HPDE6-E6E7 (cell line): ENCODE results near the gene BCL2.
A peak's percentile ranks its signal among the peaks of the same experiment; 100 is the strongest.

Experiments used
- DNase-seq: peaks from one replicate; pipeline ENCODE4 v3.0.0; 2011; ENCODE audit warnings: missing footprints; ENCODE audit errors: extremely low spot score

The BCL2 gene

DNA sequence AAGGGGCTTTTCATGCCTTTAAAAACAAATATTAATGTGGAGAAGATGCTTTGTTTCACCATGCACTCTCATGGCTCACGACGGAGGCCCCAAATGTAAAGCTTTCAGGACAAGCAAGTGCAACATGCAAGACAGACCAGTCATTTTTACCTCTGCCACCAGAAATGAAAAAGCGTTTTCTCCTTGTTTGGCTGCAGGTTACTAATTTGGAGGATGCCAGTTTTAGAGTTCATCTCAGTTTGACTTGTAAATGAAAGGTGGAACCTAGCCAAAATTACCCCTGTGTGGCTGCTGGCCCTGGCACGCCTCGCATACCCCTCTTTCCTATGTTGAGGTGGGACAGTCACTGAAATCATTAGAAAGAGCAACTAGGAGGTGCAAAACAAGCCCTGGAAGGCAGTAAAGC, 138.6 kb downstream of the BCL2 start:
- no peak for DNase-seq

DNA sequence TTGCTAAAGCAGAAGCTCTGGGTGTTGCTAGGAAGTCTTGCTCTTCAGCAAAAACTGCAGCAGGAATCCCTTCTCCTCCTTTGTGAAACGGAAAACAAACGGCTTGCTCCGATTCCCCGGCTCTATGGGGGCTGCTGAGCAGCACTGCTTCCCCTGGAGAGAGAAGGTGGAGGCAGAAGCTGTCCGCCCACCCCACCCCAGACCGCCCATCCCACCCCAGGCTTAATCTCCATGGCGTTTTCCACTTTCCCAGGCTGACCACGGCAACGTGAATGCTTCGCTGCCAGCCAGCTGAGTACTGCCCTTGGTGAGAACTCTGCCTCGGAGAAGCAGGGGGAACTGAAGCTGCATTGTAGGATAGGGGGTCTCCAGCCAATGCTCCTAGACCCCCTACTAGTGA, 139.2 kb downstream of the BCL2 start:
- no peak for DNase-seq

DNA sequence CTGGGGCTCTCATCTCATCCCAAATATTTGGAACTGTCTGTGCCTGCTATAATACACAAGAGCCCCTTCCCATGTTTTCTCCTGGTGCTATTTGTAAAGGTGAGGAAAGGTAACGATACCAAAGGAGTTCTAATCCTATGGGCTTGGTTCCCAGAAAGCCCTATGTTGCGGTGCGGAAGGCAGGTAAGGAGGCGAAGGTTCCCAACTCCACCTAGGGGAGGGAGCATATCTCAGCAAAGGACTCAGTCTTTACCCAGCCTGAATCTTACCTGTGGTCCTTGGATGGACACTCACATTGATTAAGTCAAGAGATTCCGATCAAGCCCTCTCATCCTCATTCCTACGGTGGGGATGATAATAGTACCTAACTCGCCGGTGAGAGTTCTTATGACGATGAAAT, 140.1 kb downstream of the BCL2 start:
- no peak for DNase-seq

DNA sequence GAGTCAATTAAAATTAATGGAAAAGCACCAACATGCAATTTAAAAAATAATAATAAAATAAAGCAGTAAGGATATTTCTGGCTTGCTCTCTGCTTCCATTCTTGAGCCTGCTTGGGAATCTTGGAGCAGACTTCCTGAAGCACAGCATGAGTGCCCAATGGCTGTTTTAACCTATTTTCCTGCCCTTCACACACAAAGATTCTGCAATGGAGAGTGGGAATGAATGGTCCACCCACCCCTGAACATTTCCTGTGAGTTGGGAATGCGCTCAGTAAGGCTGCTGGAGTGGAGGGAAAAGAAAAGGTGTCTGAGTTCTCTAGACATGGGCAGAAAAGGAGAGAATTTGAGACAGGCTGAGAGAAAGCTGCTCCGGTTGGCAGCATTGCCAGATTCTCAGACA, 140.6 kb downstream of the BCL2 start:
- no peak for DNase-seq

DNA sequence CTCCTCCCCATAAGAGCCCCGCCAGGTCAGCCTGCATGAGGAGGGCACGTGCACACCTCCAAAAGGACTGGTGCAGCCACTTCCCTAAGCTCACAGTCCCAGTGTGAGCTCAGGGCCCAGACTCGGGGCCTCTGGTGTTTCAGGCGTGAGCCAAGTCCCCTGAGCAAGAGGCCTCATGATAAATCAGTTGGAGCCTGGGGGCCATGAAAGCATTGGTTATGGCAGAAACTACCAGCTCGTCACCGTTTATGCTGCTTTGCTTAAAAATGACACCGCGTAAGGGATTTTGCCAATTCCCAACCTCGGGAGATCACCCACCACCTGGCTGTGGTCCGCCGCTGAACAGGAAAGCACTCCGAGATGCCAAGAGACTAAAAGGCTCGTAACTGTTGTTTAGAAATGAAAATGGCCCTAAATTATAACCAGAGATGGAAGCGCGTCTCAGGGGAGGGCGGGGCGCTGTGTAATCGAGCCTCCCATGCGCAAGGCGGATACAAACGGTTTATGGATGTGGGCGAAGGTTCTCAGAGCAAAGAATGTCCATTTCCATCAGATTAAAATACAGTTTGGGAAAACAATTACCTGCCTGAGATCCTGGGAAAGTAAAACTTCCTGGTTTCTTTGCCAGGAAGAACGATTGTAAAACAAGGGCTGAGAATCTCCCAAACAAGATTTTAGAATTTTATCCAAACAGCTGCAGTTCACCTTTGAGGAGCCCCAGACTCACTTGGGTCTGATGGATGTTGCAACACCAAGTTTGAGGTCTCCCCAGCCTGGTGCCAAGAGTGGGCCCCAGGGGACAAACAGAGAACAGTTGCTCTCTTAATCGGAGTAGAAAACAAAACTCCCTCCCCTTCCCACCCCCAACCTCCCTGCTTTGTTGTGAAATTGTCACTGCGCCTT, 141.4 kb downstream of the BCL2 start:
- DNase-seq = no peak

DNA sequence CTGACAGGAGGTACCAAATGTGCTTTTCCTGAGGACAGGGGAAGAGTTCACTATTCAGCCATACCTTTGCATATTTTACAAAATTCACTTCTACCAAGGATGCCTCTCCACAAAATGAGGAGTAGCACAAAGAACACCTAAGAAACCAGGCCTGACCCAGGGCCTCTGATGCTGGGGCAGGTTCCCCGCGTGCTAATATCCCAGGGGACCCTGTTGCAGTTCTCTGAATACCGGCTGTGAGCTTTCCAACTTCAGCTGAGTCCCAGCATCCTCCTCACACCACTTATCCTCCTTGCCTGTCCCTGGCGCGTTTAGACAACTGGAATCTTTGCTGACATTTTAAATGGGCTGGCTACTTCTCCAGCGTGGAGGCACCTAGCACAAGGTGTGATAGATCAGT, 142.3 kb downstream of the BCL2 start:
- no peak for DNase-seq

DNA sequence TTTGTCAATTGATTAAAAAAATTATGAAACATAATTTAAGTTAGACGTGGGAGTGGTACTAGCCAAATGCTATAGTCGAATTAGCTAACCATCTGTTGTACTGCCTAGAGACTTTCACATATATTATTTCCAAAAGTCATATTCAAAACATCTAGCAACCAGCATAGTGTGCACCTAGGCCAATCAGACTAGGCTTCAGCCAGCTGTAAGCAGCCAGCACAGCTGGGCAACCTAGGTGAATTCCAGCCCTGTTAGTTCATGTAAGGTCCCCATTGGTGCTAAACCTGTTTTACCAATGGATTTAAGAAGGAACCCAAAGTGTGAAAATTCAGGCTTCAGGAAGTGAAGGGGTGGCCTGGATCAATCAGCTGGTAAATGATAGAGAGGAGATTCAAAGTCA, 144.3 kb downstream of the BCL2 start:
- DNase-seq = no peak

DNA sequence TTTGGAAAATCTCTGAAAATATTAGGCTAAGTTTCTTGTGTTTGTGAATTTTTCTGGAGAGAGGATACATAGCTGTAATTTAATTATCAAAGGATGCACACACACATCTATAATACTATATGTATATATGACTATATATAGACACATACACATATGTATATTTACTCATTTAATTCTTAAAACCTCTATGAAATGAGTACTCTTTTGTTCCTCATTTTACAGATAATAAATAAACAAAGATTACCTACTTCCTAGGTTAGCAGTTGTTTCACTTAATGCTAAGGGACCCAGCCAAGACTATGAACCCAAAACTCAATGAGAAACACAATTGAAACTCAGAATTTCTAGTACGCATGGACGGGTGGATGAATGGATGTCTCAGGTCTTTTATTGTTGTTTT, 145.6 kb downstream of the BCL2 start:
- DNase-seq = no peak

DNA sequence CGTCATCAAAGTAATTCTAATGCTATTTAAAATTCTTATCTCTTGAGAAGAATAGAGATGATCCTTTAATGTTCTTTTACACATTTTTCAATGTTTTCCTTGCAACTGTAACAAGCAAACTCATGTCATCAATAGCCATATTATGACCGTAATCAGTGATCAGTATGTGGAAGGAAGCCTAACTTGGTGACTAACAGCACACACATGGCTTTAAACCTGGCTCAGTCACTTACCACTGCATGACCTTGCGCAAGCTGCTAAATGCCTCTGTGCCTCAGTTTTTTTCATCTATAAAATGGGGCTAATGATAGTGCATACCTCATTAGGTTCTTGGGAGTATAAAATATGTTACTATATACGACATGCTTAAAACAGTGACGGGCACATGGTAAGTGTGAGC, 149.7 kb downstream of the BCL2 start:
- no peak for DNase-seq

DNA sequence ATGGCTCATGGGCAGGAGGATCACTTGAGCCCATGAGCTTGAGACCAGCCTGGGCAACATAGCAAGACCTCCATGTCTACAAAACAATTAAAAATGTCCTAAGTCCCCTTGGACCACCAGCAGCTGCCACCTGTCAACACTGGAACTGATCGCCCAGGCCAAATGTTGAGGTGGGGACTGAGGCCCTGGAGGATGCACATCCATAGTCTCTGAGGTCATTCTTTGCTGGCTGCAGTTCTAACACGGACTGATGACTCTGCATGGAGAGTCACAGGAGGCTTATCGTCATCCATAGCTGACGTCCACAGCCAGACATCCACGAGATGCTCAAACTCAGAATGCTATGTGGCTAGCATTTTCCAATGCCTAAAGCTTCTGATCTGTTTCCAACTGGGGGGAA, 151.3 kb downstream of the BCL2 start:
- no peak for DNase-seq

DNA sequence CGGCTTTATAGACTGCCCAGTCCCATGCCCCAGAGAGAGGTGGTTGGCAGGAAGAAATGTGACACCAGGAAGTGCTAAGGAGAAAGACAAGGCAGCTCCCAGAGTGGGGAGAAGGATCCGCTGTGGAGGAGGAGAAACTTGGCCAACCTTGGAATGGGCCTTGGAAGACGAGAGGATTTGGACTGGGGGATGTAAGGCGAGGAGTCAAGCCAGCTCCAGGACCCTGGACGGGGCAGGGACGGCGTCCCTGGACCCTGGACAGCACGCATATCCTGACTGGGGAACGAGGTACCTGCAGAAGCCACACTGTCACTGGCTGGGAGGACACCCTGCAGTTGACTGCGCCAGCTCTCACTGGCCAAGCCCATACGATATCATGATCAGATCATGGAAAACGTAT, 153.4 kb downstream of the BCL2 start:
- no peak for DNase-seq

DNA sequence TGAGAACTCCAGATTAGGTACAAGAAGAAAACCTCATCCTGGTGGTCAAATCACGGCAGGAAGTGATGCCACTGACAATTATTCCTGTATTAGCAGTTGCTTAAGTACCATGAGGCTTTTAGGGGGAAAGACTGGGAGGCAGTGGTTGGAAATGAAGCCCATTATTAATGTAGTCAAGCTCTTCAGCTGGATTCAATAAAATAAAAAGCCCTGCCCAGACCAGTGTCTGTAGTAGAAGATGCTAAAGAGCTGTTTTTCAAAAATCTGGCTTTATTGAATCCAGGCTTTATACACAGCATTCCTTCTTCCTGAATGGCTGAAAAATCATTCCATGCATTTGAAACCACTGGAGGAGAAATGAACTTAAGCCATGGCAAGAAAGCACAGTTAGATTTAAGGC, 155.2 kb downstream of the BCL2 start:
- DNase-seq = no peak

DNA sequence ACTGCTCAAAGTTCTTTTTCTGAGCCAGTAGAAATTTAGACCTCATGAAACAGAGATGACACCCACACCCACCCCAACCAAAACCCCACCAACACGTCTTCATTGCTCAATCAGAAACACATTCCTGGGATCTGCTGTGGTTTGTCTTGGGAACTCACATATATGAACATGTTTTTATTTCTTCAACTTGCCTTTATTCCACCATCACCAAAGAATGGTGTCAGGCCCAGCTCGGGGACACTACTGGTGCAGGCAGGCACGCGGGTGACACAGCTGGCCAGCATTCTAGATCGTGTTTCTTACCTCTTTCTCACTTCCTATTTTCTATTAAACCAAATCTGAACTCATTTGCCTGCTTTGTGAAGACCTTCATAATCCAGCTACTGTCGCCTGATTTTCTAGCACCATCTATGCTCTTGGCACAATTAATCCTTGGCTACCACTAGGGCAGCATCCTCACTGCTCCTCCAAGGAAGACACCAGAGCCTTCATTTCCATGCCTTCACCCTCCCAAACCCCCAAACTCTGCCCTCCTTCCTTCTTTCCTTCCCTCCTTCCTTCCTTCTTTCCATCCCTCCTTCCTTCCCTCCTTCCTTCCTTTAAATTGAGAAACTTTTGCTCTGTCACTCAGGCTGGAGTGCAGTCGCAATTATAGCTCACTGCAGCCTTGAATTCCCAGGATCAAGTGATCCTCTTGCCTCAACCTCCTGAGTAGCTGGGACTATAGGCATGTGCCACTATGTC, 157.1 kb downstream of the BCL2 start:
- DNase-seq = no peak

DNA sequence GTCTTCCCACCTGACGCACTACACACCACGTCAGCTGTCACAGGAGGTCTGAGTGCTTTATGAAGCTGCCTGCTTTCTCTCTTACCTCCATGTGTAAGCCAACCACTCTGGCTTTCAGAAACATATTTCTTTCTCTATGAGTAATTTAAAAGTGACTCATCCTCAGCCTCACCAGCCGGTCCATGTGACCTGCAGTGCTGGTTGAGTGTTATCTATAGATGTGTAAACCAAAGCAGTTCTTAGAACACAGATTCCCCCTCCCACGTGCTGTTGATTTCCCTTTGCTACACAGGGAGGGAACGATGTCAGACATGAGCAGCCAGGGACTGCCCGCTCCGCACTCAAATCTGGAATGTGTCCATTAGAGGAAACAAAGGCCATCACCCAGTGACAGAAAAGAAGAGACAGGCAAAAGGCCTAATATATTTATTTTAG, 157.8 kb downstream of the BCL2 start:
- peak; percentile 93 for DNase-seq

DNA sequence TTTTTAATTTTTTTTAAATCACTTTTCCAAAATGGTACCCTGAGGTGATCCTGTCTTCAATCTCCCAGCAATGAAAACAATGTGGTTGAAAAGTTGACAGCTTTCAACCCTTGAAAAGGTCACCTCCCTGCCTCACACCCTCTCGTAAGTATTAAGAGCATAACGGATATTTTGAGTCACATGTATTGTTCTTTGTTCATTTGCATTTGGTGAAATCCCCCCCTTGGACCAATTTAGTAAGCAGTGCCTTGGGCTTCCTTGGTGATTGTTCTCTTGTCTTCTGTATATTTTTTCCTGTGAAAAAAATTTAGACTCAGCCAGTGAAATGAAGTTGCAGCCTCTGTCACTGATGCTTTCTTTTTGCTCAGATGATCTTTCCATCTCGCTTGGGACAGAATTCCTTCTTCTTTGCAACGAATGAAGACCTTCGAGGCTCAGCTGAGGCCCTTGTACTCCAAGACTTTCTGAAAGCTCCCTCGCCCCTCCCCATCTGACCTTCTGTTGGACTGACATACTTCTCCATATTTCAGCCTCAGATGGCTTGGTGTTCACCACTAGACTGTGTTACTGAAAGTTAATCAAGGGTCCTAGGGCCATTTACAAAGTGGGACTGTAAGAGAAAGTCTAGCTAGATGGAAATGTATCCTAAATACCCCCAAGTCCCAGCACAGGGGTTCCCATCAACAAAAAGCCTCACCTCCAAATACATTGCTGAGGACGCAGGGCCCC, 158.4 kb downstream of the BCL2 start:
- DNase-seq = no peak

DNA sequence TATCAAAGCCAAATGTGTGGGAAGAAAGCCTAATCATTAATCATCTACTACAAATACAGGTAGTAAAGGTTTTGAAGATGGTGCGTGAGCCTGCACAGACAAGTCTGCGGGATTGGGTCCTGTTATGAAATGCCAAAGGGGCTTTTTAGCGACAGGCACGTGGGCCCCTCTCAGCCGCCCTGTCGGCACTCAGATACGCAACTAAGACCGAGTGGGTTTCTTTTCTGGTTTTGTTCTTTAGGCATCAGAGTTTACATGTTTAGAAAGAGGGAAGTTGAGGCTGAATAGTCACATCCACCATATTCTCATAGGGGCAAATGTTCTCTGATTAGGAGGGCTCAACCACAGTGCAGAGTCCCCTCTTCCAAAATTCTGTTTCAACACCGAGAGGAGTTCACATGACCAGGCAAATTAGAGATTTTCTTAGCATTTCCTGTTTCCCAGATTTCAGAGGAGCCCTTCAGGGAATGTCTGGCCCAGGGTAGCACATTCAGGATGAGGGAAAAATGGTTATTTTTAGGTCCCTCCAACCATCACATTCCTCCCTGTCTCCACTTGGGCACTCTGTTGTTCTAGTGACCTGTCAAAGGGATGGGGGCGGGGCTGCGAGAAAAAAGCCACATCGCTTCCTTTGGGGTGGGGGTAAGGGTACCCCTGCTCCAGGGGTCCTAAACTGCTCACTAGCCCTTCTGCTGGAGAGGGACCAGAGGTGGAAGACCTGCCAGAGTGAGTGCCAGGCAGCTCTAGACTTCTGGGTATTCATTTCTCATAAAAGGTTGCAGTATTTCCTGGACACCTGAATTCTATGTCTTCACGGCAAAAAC, 159.2 kb downstream of the BCL2 start:
- no peak for DNase-seq

DNA sequence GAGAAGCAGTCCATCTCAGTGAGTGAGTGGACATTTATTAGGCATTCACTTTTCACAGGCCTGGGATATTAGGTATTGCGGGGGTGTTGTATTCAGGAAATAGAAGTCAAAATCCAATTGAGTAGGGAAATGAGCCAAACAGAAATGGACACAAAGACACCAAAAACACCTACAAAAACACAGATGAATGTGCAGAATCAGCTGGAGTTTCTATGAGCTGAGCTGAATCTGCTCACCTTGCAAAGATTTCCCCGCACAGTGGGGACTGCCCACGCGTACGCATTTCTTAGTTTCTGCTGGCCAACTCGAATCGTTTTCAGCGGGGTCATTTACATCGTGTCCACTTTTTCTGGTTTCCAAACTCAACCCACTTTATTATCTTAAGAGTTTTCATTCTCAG, 160.0 kb downstream of the BCL2 start:
- DNase-seq = no peak

DNA sequence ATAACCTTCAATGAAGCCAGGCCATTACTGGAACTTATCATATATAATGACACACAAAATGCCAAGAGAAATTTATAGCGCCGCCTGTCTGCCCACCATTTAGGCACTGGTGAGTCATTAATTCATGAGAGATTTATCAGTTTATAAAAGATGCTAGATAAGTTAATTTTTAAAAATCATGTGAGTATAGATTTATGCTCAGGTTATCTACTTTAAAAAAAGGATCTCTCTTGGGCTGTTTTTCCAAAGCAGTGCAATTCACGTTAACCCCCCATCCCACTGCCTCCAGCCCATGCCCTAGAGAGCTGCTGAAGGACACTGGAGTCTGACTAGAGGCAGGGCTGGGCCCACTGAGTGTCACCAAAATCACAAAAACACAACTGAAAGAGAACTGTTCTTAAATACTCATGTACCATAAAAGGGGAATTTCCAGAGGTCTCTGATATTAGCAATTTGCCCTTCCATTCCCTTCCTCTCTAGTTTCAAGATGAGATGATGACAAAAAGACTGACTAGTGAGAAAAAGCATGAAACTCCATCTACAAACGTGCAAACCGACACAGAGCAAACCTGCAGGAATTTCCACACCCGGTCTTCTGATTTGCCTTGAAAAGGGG, 160.8 kb downstream of the BCL2 start:
- no peak for DNase-seq

DNA sequence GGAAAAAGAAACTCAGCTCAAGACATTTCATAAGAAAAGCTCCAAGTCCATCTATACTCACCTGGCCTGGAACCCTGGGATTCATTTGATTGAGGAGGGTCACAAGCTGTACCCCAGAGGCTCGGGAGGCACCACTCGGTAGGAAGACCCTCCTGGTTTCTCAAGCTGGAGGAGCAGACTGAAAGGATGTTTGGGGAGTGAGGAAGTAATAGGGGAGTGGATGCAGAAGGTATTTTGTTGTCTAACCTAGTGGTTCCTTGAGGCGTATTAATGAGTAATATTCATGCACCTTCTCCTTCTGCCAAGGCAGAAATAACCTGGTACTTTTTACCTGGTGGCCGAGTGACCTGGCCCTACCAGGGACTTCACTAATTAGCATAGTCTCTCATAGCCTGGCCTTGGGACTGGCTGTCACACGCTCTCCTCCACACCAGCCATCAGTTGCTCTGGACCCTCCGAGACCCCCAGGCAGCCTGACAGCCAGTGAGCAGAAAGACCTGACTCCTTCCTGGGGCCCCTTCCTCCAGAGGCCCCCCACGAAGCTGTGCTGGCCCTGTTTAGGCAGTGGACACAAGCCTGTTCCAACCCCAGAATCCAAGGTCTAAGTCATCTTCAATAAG, 161.4 kb downstream of the BCL2 start:
- DNase-seq = no peak

DNA sequence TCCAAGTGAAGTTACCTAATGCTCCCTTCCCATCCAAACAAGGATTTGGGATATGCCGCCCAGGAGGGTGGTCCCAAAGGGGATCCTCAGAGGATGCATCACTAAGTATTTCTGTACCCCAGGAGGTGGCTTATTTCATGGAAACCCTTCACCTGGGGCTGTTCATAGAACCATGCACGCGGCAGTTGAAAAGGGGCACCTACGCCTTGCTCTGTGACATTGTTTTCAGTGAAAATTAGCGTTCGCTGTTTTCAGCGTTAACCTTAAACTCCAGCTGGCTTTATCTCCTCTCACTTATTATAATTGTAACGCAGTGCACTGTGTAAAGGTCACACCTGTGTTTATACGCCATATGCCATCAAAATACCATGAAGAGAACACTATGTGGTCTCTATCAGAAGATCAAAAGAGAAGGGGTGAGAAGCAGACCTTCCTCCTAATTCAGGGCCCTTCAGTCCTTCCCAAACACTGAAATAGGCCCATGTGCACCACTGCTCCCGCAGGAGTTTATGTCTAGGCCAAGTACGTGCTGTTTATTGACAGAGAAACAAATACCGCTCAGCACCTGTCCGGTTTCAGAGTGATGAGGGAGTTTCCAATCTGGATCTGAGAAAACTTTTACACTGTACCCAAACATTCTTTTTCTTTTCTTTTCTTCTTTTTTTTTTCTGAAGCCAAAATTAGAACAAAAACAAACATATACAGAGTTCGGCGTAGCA, 162.1 kb downstream of the BCL2 start:
- no peak for DNase-seq
